ENCODE measurements around the gene ALK. TPM values are rescaled to one million over a fixed set of nuclear protein-coding genes. Genes with fewer than 3 reads are reported as not detected.
A peak's percentile ranks its signal among the peaks of the same experiment; 100 is the strongest.

Gene ALK
- total and polyA plus RNA-seq, 2 donors (not counting 1 experiment from before 2014, with no cell fraction given) = under 0.01 to 0.02 TPM

- Histone ChIP-seq H2AFZ (ENCODE audit: low read length) (no peak overlapping the region), H4K20me1 (ENCODE audit: control insufficient read depth, extremely low read depth, insufficient read depth, low read length) (no peaks in the 10 kb centered on the region), H3K4me3 (replicated peaks in 1 of 4; ENCODE audit: control extremely low read depth in 1 of 4, insufficient read depth in 1 of 4, low read depth in 3 of 4, low read length in 4 of 4) (no peak overlapping the region), H3K79me2 (ENCODE audit: control insufficient read depth, insufficient read depth, low read length) (no peaks in the 10 kb centered on the region), H3K4me1 (ENCODE audit: control insufficient read depth, extremely low read depth, insufficient read depth, low read length) (no peaks in the 10 kb centered on the region), H3K27ac (ENCODE audit: insufficient read depth, low read length) (no peak overlapping the region), H3K36me3 (ENCODE audit: control insufficient read depth, insufficient read depth, low read length) (no peaks in the 10 kb centered on the region), H3K9ac (ENCODE audit: insufficient read depth, low read length) (no peak overlapping the region), H3K4me2 (ENCODE audit: extremely low read depth, insufficient read depth, low read length) (no peak overlapping the region), H3K9me3 (ENCODE audit: control insufficient read depth, insufficient read depth, low read depth, low read length) (no peaks in the 10 kb centered on the region), H3K27me3 (ENCODE audit: control insufficient read depth, insufficient read depth, low read length) (no peaks in the 10 kb centered on the region)
- TF ChIP-seq, protein P1, sequence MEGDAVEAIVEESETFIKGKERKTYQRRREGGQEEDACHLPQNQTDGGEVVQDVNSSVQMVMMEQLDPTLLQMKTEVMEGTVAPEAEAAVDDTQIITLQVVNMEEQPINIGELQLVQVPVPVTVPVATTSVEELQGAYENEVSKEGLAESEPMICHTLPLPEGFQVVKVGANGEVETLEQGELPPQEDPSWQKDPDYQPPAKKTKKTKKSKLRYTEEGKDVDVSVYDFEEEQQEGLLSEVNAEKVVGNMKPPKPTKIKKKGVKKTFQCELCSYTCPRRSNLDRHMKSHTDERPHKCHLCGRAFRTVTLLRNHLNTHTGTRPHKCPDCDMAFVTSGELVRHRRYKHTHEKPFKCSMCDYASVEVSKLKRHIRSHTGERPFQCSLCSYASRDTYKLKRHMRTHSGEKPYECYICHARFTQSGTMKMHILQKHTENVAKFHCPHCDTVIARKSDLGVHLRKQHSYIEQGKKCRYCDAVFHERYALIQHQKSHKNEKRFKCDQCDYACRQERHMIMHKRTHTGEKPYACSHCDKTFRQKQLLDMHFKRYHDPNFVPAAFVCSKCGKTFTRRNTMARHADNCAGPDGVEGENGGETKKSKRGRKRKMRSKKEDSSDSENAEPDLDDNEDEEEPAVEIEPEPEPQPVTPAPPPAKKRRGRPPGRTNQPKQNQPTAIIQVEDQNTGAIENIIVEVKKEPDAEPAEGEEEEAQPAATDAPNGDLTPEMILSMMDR (conservative IDR thresholded peaks at IDR 0.05 in 1 of 2, IDR thresholded peaks at IDR 0.05 in 1 of 2; ENCODE audit: low read depth in 1 of 2, low read length in 2 of 2) = no peak
- no peak for TF ChIP-seq EZH2 (IDR thresholded peaks at IDR 0.05; ENCODE audit: low read length, missing control alignments)
- no peak for DNase-seq (ENCODE audit: low read depth in 2 of 2)
Measured at GRCh38 chr2:29401994-29402393, 519.4 kb downstream of the ALK start.

DNA sequence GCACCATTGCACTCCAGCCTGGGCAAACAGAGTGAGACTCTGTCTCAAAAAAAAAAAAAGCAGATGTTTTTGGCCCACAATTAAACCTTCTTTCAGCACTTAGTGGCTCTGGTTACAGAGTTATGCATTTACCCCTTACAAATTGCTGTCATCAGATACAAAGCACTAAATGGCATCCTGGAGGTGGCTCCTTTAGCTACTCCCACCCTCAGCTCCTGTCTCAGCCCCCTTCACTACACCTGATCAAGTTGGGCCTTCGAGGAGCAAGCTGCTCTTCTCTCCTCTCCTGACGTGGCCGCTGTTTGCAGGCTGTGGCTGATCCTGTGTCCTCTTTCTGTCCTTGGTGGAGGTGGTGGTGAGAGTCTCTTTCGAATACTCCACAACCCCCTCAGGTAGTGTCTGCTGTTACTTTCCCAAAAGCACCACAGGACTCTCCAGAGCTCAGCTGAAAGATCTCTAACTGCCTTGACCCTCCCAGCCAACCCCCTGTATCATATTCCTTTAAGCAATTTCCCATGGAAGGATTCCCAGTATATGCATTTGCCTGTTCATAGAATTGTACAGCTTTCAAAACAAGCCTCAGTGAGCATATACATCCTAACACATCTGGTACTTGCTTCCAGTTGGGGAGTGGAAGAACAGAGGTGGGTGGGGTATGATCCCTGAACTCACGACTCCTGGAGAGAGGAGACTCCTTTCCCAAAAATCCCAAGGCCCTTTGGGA lies 520.3 kb downstream of the ALK start:
- Histone ChIP-seq H3K9me3 (ENCODE audit: control insufficient read depth, insufficient read depth, low read depth, low read length) (no peaks in the 10 kb centered on the region), H3K4me3 (replicated peaks in 1 of 4; ENCODE audit: control extremely low read depth in 1 of 4, insufficient read depth in 1 of 4, low read depth in 3 of 4, low read length in 4 of 4) (no peak overlapping the region), H3K4me1 (ENCODE audit: control insufficient read depth, extremely low read depth, insufficient read depth, low read length) (no peaks in the 10 kb centered on the region), H4K20me1 (ENCODE audit: control insufficient read depth, extremely low read depth, insufficient read depth, low read length) (no peaks in the 10 kb centered on the region), H2AFZ (ENCODE audit: low read length) (no peak overlapping the region), H3K79me2 (ENCODE audit: control insufficient read depth, insufficient read depth, low read length) (no peaks in the 10 kb centered on the region), H3K27ac (ENCODE audit: insufficient read depth, low read length) (no peak overlapping the region), H3K36me3 (ENCODE audit: control insufficient read depth, insufficient read depth, low read length) (no peaks in the 10 kb centered on the region), H3K4me2 (ENCODE audit: extremely low read depth, insufficient read depth, low read length) (no peak overlapping the region), H3K27me3 (ENCODE audit: control insufficient read depth, insufficient read depth, low read length) (no peaks in the 10 kb centered on the region), H3K9ac (ENCODE audit: insufficient read depth, low read length) (no peak overlapping the region)
- no peak for DNase-seq (ENCODE audit: low read depth in 2 of 2)
- TF ChIP-seq, protein P1 (conservative IDR thresholded peaks at IDR 0.05 in 1 of 2, IDR thresholded peaks at IDR 0.05 in 1 of 2; ENCODE audit: low read depth in 1 of 2, low read length in 2 of 2) = no peak
- no peak for TF ChIP-seq EZH2 (IDR thresholded peaks at IDR 0.05; ENCODE audit: low read length, missing control alignments)

- Histone ChIP-seq H3K9ac (ENCODE audit: insufficient read depth, low read length) (no peak overlapping the region), H3K27me3 (ENCODE audit: control insufficient read depth, insufficient read depth, low read length) (no peaks in the 10 kb centered on the region), H3K9me3 (ENCODE audit: control insufficient read depth, insufficient read depth, low read depth, low read length) (no peaks in the 10 kb centered on the region), H3K4me3 (replicated peaks in 1 of 4; ENCODE audit: control extremely low read depth in 1 of 4, insufficient read depth in 1 of 4, low read depth in 3 of 4, low read length in 4 of 4) (no peak overlapping the region), H3K36me3 (ENCODE audit: control insufficient read depth, insufficient read depth, low read length) (no peaks in the 10 kb centered on the region), H3K79me2 (ENCODE audit: control insufficient read depth, insufficient read depth, low read length) (no peaks in the 10 kb centered on the region), H3K27ac (ENCODE audit: insufficient read depth, low read length) (no peak overlapping the region), H3K4me2 (ENCODE audit: extremely low read depth, insufficient read depth, low read length) (no peak overlapping the region), H4K20me1 (ENCODE audit: control insufficient read depth, extremely low read depth, insufficient read depth, low read length) (no peaks in the 10 kb centered on the region), H2AFZ (ENCODE audit: low read length) (no peak overlapping the region), H3K4me1 (ENCODE audit: control insufficient read depth, extremely low read depth, insufficient read depth, low read length) (no peaks in the 10 kb centered on the region)
- peak in 1 of 2 donors; percentile 65 for DNase-seq (ENCODE audit: low read depth in 2 of 2)
- TF ChIP-seq EZH2 (IDR thresholded peaks at IDR 0.05; ENCODE audit: low read length, missing control alignments) = no peak
- TF ChIP-seq, protein P1 (conservative IDR thresholded peaks at IDR 0.05 in 1 of 2, IDR thresholded peaks at IDR 0.05 in 1 of 2; ENCODE audit: low read depth in 1 of 2, low read length in 2 of 2) = no peak
Measured at GRCh38 chr2:29398384-29399237, 522.8 kb downstream of the ALK start.
